ENCODE measurements around the gene LRRC36. TPM values are rescaled to one million over a fixed set of nuclear protein-coding genes. Genes with fewer than 3 reads are reported as not detected.
A peak's percentile ranks its signal among the peaks of the same experiment; 100 is the strongest.
"Not testable (repeated sequence)": the region's sequence is repeated elsewhere in the genome, so short reads cannot be mapped to it uniquely, and the experiment has no call there.

Gene LRRC36
- polyA plus RNA-seq, 6 donors from 2014 or later: 0.48 TPM; not detected in 5

- Mint-ChIP-seq H3K4me3 (no peak overlapping the region), H3K36me3 (no peaks in the 10 kb centered on the region), H3K27ac (peak overlapping the region in 1 of 6 donors; percentile 57), H3K9me3 (no peaks in the 10 kb centered on the region), H3K4me1 (no peaks in the 10 kb centered on the region), H3K27me3 (peaks cover 0 to 12% (median 4%) of the 10 kb centered on the region in 3 donors)
- ATAC-seq (ENCODE audit: low read depth in 2 of 2) (no peak), DNase-seq (no peak)
These were observed 46.0 kb downstream of the LRRC36 start for GRCh38 chr16:67372664-67373063.

GRCh38 chr16:67376012-67376411 lies 49.4 kb downstream of the LRRC36 start:
- ATAC-seq (ENCODE audit: low read depth in 2 of 2); H3K9me3 Mint-ChIP-seq; DNase-seq; H3K4me3 Mint-ChIP-seq; H3K27ac Mint-ChIP-seq; H3K36me3 Mint-ChIP-seq; H3K4me1 Mint-ChIP-seq: not testable (repeated sequence)
- H3K27me3 Mint-ChIP-seq: peaks cover 0 to 14% (median 4%) of the 10 kb centered on the region in 3 donors

GRCh38 chr16:67378642-67379041 lies 52.0 kb downstream of the LRRC36 start:
- H3K9me3 Mint-ChIP-seq: no peaks in the 10 kb centered on the region
- H3K4me3 Mint-ChIP-seq: no peak overlapping the region
- no peak overlapping the region for H3K27ac Mint-ChIP-seq

GRCh38 chr16:67383284-67383683 lies 56.7 kb downstream of the LRRC36 start:
- Mint-ChIP-seq H3K9me3 (no peaks in the 10 kb centered on the region), H3K27me3 (peaks cover 0 to 3% (median 0%) of the 10 kb centered on the region in 3 donors), H3K4me3 (no peak overlapping the region)

More at GRCh38 chr16:67378642-67379041, 52.0 kb downstream of the LRRC36 start:
- Mint-ChIP-seq H3K4me1 (no peaks in the 10 kb centered on the region), H3K36me3 (no peaks in the 10 kb centered on the region), H3K27me3 (peaks cover 0 to 14% (median under 1%) of the 10 kb centered on the region in 3 donors)
- ATAC-seq (ENCODE audit: low read depth in 2 of 2) (no peak), DNase-seq (no peak)

GRCh38 chr16:67384778-67385510 lies 58.3 kb downstream of the LRRC36 start:
- ATAC-seq (ENCODE audit: low read depth in 2 of 2) (no peak), DNase-seq (no peak)
- Mint-ChIP-seq H3K4me3 (no peak overlapping the region), H3K27me3 (peaks cover 0 to 3% (median 0%) of the 10 kb centered on the region in 3 donors), H3K4me1 (peaks cover 0 to 4% (median 3%) of the 10 kb centered on the region in 3 donors), H3K36me3 (no peaks in the 10 kb centered on the region), H3K9me3 (no peaks in the 10 kb centered on the region), H3K27ac (no peak overlapping the region)

More at GRCh38 chr16:67383284-67383683, 56.7 kb downstream of the LRRC36 start:
- no peak for DNase-seq
- no peaks in the 10 kb centered on the region for H3K36me3 Mint-ChIP-seq
- H3K4me1 Mint-ChIP-seq: no peaks in the 10 kb centered on the region
- H3K27ac Mint-ChIP-seq: peak overlapping the region in 1 of 6 donors; percentile 71
- no peak for ATAC-seq (ENCODE audit: low read depth in 2 of 2)

GRCh38 chr16:67386861-67387455 lies 60.3 kb downstream of the LRRC36 start:
- Mint-ChIP-seq H3K27ac (no peak overlapping the region), H3K27me3 (peaks cover 3 to 18% (median 9%) of the 10 kb centered on the region in 3 donors), H3K4me3 (no peak overlapping the region), H3K36me3 (no peaks in the 10 kb centered on the region), H3K4me1 (peaks cover 11 to 19% (median 13%) of the 10 kb centered on the region in 3 donors), H3K9me3 (no peaks in the 10 kb centered on the region)
- DNase-seq (no peak), ATAC-seq (ENCODE audit: low read depth in 2 of 2) (no peak)

GRCh38 chr16:67387479-67388079 lies 61.0 kb downstream of the LRRC36 start:
- no peaks in the 10 kb centered on the region for H3K36me3 Mint-ChIP-seq
- H3K27me3 Mint-ChIP-seq: peaks cover 9 to 24% (median 15%) of the 10 kb centered on the region in 3 donors
- H3K27ac Mint-ChIP-seq: no peak overlapping the region
- DNase-seq (no peak), ATAC-seq (ENCODE audit: low read depth in 2 of 2) (no peak)
- H3K9me3 Mint-ChIP-seq: no peaks in the 10 kb centered on the region
- no peak overlapping the region for H3K4me3 Mint-ChIP-seq
- peaks cover 15 to 23% (median 16%) of the 10 kb centered on the region in 3 donors for H3K4me1 Mint-ChIP-seq

GRCh38 chr16:67388191-67388590 lies 61.6 kb downstream of the LRRC36 start:
- H3K27ac Mint-ChIP-seq: peak overlapping the region in 1 of 6 donors; percentile 51

GRCh38 chr16:67388591-67388990 lies 62.0 kb downstream of the LRRC36 start:
- DNase-seq: no peak
- no peak for ATAC-seq (ENCODE audit: low read depth in 2 of 2)
- H3K27me3 Mint-ChIP-seq: peaks cover 10 to 32% (median 19%) of the 10 kb centered on the region in 3 donors
- H3K4me1 Mint-ChIP-seq: peaks cover 15 to 24% (median 21%) of the 10 kb centered on the region in 3 donors
- no peak overlapping the region for H3K4me3 Mint-ChIP-seq
- no peaks in the 10 kb centered on the region for H3K36me3 Mint-ChIP-seq
- H3K9me3 Mint-ChIP-seq: no peaks in the 10 kb centered on the region
- peak overlapping the region in 1 of 6 donors; percentile 51 for H3K27ac Mint-ChIP-seq

More at GRCh38 chr16:67388191-67388590, 61.6 kb downstream of the LRRC36 start:
- ATAC-seq (ENCODE audit: low read depth in 2 of 2): no peak
- peaks cover 15 to 24% (median 19%) of the 10 kb centered on the region in 3 donors for H3K4me1 Mint-ChIP-seq
- no peaks in the 10 kb centered on the region for H3K9me3 Mint-ChIP-seq
- H3K36me3 Mint-ChIP-seq: no peaks in the 10 kb centered on the region
- peaks cover 10 to 29% (median 19%) of the 10 kb centered on the region in 3 donors for H3K27me3 Mint-ChIP-seq
- no peak overlapping the region for H3K4me3 Mint-ChIP-seq
- DNase-seq: no peak

GRCh38 chr16:67389911-67390815 lies 63.5 kb downstream of the LRRC36 start:
- ATAC-seq (ENCODE audit: low read depth in 2 of 2) (peak; percentile 25 to 28), DNase-seq (no peak)
- Mint-ChIP-seq H3K27me3 (peaks cover 13 to 48% (median 33%) of the 10 kb centered on the region in 3 donors), H3K4me3 (peak overlapping the region in 3 of 8 donors; percentile 10 to 67 (median 31)), H3K36me3 (no peaks in the 10 kb centered on the region), H3K27ac (peak overlapping the region in 4 of 6 donors; percentile 64 to 95 (median 74)), H3K4me1 (peaks cover 22 to 34% (median 33%) of the 10 kb centered on the region in 3 donors), H3K9me3 (no peaks in the 10 kb centered on the region)

GRCh38 chr16:67390816-67391423 lies 64.3 kb downstream of the LRRC36 start:
- Mint-ChIP-seq H3K4me3 (no peak overlapping the region), H3K4me1 (peaks cover 22 to 35% (median 33%) of the 10 kb centered on the region in 3 donors), H3K27ac (peak overlapping the region in 3 of 6 donors; percentile 33 to 78 (median 75)), H3K36me3 (no peaks in the 10 kb centered on the region), H3K9me3 (no peaks in the 10 kb centered on the region), H3K27me3 (peaks cover 16 to 55% (median 41%) of the 10 kb centered on the region in 3 donors)
- DNase-seq (no peak), ATAC-seq (ENCODE audit: low read depth in 2 of 2) (no peak)

Data from naive B cell (primary cell).